ENCODE results near the gene TRIM17.
A peak's percentile ranks its signal among the peaks of the same experiment; 100 is the strongest.
"Not testable (repeated sequence)": the region's sequence is repeated elsewhere in the genome, so short reads cannot be mapped to it uniquely, and the experiment has no call there.

TRIM17 gene

DNA sequence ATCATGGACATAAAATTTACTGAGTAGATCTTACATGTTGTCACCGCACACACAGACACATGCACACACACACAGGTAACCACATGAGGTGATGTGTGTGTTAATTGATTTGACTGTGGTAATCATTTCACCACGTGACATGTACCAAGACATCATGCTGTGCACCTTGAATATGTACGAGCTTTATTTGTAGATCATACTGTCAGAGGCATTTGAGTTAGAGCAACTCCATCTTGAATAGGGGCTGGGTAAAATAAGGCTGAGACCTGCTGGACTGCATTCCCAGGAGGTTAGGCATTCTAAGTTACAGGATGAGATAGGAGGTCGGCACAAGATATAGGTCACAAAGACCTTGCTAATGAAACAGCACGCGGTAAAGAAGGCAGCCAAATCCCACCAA is 31.7 kb upstream of the TRIM17 start:
- DNase-seq = no peak

DNA sequence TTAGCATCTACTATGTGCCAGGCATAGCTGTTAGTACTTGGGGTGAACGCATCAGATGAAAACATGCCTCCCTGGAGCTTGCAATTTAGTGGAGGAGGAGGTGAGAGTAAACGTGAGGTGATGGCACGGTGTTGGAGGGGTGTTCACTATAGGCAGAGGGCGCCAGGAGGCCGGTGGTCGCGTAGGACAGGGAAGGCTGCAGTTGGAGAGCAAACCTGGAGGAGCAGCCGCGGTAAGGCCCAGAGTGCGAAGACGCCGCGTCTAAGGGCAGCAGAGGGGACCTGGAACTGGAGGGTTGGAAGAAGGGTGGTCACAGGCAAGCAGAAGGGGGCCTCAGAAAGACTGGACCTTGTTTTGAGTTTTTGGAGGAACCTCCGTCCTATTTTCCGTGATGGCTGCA is 30.2 kb upstream of the TRIM17 start:
- no peak for DNase-seq

DNA sequence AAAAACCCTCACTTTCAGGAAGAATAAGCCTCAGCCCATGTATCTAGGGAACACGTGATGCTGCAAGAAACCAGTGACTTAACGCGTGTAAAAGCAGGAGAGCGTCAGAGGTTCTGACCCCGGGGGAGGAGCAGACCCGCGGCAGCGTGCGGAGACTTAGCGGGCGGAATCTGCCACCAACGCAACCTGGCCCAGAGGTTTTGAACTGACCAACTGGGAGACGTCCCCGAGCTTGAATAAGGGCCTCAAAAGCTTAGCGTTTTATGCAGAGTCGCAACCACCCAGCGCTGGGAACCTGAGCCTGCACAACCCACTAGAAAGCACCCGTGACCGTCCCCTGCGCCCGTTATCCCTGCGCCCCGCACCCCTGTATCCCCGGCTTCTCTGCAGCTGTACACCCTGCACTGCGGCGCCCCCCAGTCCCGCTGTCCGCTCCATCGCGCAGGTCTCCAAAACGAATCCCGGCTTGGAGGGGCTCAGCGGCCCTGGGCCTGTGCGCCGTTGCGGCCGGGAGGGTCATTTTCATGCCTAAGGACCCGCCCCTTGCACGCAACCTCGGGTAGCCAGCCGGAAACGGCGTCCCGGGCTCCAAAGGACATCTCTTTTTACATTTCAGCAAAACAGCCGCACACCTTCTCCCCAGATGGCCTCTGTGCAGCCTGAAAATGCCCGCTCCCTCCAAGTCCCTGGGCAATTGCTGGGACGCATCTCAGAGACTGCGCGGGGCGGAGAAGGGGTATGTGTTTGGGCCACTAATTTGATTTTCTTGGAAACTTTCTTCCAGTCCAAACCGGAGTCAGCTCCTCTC is 29.4 kb upstream of the TRIM17 start:
- peak; percentile 34 for DNase-seq

DNA sequence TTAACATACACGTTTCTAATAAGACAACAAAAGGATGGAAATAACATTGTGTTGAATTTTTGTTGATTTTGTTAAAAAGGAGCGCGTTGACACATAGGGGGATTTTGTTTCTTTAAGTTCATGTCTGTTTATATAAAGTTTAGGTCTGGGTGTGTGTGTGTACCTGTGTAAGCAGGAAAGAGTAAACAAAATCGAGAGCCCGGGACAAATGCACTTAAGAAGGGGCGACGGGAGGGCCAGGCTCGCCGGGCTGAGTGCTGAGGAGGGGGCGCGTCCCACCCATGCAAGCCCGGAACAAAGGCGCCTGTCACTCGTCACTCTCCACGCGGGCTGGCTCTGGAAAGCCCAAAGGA is 28.8 kb upstream of the TRIM17 start:
- no peak for DNase-seq

DNA sequence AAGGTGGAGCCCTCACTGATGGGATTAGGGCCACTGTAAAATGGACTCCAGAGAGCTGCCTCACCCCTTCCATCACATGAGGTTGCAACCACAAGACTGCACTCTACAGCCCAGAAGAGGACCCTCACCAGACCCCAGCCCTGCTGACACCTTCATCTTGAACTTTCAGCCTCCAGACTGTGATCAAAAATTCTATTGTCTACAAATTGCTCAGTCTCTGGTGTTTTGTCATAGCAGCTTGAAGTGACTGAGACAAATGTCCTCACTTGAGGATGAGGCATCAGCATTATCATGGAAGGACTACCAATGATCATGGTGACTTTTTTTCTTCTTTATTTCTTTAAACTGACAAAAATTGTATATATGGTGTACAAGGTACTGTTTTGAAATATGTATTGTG is 26.7 kb upstream of the TRIM17 start:
- no peak for DNase-seq

DNA sequence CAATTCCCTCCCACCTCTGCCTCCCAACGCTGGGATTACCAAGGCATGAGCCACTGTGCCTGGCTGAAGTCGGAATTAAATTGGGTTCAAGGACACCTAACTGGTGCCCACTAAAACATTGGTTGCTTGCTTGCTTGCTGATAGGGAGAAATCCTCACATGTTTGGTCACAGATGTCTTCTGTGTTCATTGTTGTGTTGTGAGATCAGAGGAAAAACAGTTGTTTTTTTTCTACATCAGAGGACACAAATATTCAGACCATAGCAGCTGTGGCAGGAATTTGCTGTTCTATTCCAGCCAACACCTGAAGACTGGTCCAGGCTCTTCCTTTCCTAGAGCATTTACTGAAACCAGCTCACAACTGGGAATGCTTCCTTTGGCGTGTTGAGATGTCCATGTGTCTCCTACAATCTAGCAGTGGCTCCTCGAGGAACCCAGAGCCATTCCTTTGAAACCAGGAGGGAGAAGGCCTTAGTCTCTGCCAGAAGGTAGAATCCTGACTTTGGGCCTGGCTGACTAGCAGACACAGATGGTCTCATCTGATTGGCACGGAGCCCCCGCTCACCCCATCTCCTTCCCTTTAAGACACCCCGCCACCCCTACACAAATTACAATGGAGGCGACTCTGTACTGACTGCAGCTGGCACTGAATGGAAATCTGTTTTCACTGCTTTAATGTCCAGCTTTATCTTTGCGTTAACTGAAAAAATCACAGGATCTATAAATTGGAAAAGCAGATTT is 24.3 kb upstream of the TRIM17 start:
- no peak for DNase-seq

DNA sequence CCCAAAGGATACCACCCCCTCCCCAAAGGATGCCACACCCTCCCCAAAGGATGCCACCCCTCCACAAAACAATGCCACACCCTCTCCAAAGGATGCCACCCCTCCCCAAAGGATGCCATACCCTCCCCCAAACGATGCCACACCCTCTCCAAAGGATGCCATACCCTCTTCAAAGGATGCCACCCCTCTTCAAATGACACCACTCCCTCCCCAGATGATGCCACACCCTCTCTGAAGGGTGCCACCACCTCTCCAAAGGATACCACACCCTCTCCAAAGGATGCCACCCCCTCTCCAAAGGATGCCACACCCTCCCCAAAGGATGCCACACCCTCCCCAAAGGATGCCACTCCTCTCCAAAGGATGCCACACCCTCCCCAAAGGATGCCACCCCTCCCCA is 21.6 kb upstream of the TRIM17 start:
- no peak for DNase-seq

DNA sequence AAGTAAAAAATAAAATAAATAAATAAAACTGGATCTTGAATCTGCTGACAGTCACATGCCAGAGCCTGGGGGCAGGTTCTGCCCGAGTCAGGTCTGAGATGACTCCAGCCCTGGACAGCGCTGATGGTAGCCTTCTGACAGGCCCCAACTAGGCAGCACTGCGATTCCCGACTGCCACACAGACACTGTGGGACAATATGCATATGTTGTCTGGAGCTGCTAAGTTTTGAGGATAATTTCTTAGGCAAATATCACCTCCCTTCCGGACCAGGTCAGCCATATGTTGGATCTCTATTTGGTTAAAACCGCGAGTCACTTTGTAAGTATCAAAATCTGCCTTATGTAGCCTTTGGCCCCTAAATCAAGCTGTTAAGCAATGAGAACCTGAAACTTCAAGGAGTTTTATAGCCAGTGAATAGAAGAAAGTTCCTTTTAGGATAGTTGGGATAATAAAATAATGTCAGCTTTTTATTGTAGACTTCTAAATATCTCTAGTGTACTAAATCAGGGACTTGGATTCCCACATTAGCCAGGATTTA is 20.8 kb upstream of the TRIM17 start:
- DNase-seq = no peak

DNA sequence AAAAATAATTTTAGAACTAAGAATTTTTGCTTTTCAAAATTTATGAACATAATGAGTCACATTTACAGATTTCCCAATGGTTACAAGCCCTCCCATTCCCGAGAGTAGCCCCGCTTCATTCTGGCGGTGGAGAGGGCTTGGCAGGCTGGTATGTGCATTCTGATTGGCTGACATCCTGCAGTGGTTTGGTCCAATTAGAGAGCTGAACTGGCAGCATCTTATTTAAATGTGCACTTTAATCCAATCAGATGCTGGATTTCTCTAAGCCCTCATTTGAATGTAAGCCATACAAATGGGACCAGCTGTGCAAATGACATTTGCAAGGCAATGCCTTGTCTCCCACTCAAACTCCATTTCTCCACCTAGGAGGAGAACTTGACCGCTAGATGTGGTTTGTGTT is 18.0 kb upstream of the TRIM17 start:
- DNase-seq = no peak

DNA sequence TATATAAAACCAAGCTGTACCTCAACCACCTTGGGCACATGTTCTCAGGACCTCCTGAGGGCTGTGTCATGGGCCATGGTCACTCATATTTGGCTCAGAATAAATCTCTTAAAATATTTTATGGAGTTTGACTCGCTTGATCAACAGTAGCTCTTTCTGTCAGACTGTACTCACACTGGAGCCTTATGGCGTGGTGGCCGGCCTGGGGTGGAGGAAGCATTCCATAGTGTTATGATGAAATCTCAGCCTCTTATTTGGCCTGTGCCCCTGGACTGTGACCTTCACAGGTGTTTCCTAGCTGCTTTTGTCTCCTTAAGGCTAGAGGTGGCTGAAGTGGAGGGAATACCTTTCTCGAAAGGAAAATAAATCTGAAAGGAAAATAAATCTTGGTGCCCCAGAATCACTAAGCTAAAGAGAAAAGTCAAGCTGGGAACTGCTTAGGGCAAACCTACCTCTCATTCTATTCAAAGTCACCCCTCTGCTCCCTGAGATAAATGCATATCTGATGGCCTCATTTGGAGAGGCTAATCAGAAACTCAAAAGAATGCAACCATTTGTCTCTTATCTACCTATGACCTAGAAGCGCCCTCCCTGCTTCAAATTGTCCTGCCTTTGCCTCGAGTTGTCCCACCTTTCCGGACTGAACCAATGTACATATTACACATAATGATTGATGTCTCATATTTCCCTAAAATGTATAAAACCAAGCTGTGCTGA is 16.8 kb upstream of the TRIM17 start:
- not testable (repeated sequence) for DNase-seq

DNA sequence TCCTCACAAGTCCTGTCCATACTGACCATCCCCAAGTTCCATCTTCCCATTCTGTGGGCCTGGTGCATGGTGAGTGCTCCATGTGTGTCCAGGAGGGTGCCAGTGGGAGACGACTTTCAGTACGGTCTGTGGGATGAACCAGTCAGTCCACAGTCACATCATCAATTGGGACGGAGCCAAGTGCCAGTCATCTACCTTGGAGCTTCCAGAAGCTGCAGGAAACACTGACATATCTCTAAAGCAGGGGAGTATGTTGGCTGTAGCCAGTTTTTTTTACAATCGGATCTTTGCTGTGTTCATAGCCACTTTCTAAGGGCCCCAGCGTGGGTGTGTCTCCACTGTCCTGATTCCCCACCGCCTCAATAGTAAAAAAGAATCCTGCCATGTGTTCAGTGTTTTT is 13.6 kb upstream of the TRIM17 start:
- no peak for DNase-seq

DNA sequence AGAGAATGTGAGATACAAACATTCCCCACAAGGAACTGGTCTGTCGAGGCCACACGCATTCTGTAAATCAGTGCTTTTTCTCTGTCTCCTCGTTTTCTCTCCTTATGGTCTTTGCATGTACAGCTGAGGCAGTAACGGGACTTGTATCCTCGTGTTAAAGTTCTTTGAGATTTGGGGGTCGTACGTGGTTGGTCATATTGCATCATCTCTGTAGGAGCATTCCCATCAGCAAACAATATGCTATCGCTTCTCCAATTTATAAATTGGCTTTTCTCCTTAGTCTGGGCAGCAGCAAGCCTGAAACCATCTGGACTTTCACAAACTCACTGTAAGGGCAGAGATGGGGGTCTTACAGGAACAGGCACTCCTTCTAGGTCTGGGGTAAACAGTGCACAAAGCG is 13.0 kb upstream of the TRIM17 start:
- DNase-seq = no peak

DNA sequence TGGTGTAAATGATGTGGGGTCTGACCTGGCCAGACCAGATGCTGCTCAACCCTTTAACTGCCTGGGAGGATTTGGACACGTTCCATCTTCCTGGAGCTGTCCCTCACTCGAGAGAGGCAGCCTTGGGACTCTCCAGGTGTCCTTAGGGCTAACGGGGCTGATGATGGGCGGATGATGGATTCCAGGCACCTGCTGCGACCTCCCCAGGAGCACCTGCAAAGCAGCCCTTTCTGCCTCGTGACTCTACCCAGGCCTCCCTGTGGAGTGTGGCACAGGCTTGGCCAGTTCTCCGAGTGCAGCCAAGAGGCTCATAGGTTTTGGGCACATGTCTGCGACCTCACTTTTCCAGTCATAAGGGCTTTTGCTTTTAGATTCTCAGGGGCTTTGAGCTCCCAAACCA is 12.3 kb upstream of the TRIM17 start:
- DNase-seq = no peak

DNA sequence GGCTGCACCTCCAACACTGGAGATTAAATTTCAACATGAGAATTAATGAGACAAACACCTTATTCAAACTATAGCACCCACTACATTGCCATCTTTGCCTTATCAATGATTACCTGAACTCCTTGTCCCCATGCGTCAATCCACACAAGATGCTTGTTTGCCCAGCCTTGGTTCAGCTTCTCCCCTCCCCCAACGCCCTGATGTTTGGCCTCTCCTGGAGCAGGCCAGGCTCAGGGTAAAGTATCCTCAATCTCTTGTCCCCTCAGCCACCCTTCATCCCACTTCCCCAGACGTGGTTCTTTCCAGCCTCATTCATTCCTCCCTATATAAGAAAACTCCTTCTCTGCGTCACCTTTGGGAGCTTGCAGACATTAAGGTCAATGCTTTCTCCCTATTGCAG is 11.8 kb upstream of the TRIM17 start:
- DNase-seq = no peak

DNA sequence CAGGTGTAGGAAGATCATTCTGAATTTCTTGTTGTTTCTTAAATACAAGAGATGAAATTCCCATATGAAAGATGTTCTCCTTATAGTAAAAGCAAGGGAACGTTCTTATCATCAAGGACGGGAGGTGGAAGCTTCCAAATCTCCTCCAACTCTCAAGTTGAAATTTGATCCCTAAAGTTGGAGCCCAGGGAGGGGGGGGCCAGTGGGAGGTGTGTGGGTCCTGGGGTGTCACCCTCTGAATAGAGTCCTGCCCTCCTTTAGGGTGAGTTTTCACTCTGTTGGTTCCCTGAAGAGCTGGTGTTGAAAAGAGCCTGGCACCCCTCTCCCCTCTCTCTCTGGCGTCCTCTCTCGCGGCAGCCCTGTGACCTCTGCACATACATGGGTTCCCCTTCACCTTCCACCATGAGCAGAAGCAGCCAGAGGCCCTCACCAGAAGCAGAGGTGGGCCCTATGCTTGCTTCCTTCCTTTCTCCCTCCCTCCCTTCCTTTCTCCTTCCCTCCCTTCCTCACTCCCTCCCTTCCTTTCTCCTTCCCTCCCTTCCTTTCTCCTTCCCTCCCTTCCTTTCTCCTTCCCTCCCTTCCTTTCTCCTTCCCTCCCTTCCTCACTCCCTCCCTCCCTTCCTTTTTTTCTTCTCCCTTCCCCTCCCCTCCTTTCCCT is 10.0 kb upstream of the TRIM17 start:
- no peak for DNase-seq

DNA sequence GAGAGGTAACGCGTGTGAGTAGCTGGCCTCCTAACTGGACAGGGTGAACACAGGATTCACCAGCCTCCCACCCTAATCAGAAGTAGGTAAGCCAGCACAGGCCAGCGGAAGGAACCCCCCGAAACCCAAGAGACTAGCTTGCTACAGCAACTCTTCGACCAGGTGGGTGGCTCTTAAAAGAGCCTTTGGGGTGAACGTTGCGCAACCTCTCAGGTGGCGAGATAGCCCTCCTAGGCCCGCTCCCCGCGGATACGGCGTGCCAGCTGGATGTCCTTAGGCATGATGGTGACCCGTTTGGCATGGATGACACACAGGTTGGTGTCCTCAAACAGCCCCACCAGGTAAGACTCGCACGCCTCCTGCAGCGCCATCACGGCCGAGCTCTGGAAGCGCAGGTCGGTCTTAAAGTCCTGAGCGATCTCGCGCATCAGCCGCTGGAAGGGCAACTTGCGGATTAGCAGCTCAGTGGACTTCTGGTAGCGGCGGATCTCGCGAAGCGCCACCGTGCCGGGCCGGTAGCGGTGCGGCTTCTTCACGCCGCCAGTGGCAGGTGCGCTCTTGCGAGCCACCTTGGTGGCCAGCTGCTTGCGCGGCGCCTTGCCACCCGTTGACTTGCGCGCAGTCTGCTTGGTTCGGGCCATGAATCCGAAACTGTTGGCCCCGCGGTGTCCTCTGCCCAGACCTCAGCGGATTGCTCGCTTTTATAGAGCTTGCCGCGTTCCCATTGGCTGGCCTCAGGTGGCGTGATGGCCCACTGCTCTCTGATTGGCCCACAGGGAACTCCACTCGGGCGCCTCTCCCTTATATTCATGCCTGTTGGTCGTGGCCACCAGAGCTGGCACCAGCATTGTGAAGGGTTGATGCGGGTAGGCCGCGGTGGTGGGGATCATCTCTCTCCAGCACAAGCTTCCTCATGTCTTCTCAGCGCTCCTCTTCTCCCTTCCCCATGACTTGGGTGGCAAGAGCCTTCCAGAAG is 8.3 kb upstream of the TRIM17 start:
- no peak for DNase-seq

DNA sequence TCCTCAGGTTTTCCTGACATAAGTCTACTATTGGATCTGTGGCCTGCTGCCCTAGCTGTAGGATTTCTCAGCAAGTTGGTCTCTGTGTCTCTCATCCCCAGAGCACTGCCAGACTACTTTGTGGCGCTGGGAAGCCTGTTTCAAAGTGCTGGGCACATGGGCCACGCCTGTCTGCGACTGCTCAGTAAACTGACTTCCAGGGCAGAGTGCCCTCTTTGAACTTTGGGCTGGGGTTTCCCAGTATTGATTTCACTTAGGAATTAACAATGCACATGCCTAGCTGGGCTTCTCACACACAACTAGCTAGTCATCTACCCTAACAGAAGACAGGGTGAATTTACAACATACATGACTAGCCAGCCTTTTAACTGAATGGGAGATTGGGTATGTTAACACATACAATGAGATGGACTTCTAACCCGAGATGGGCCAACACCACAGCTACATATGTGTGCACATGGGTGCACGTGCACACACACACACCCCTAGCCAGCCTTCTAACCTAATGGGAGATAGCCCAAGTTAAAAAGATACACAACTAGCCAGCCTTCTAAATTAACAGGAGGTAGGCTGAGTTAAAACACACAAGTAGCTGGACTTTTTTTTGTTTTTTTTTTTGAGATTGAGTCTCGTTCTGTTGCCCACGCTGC is 6.9 kb upstream of the TRIM17 start:
- no peak for DNase-seq

DNA sequence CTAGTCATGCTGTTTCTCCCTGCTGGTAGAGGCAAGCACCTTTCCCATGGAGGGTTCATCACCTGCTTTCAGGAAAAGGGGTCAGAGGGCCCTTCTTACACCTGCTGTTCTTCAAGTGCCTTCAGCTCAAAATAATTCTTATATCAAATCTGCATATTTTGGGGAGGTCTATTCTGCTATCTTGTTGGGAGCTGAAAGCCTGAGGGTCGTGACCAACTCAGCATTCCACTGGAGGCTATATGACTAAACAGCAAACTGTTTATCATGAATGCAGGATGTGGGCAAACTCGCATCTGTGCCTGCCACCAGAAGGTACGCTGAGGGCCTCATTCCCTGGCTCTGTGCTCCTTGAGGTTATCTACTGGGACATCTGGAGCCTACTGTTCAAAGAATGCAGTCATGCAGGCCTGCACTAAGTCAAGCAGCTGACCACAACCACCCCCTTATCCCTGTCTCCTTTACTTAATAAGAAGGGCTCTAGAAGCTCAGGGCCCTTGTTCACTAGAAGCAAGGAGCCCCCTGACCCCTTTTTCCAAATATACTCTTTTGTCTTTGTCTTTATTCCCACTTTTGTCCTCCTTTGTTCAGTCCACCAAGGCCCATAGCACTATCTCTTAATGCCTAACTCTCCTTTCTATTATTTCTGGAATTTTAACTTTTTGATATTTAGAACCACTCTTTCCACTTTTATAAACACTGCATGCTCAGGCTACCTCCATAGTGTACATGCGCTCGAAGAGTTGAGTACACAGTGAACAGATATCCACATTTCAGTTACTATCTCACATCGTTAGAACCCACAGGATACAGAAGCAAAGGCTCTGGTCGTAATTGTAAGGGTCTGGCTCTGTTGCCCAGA is 4.5 kb upstream of the TRIM17 start:
- DNase-seq = no peak

DNA sequence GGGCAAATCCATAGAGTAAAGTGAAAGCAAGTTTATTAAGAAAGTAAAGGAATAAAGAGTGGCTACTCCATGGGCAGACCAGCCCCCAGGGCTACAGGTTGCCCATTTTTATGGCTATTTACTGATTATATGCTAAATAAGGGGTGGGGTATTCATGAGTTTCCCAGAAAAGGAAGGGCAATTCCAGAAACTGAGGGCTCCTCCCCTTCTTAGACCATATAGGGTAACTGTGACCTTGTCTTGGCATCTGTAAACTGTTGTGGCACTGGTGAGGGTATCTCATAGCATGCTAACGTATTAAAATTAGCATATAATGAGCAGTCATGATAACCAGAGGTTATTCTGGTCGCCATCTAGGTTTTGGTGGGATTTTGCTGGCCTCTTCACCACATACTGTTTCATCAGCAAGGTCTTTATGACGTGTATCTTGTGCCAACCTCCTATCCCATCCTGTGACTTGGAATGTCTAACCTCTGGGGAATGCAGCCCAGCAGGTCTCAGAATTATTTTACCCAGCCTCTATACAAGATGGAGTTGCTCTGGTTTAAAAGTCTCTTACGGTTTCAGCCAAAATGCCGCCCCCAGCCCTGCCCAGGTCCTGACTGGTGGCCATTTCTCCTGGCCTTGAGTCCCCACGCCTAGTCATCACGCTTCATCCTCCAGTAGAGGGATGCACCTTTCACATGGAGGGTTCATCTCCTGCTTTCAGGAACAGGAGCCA is 982 bp upstream of the TRIM17 start:
- no peak for DNase-seq

DNA sequence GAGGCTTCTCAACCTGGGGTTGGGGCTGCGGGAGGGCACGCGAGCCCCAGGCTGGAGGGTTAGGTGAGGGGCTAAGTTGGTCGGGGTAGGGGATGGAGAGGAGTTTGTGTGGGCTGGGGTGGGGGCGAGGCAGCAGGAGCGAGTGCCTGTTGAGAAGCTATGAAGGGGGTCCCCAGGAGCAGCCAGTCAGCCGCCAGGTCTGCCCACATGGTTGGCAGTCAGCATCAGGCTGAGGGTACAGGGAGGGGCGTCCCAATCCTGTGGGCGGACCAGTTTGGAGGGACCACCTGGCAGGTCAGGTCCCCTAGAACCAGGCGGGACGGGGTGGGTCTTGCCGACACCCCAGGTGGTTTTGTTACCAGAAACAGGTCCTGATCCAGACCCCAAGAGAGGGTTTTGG is 400 bp upstream of the TRIM17 start:
- DNase-seq = no peak
